ENCODE results near the gene ZNF710. TPM values are rescaled to one million over a fixed set of nuclear protein-coding genes. Genes with fewer than 3 reads are reported as not detected.

ZNF710 gene
- total RNA-seq, 1 donor from 2014 or later, result 45.5 TPM

- POLR2A ChIA-PET, result interaction anchor here (0.8 to 5.3 kb wide), 8 partner anchors 10 to 110 kb away, joined by 3 to 73 read pairs (median 13); partner anchors contain the start of gene AP3S2
- Mint-ChIP-seq H3K9me3 (no peaks in the 10 kb centered on the region), H3K27me3 (no peaks in the 10 kb centered on the region), H3K4me1 (peaks cover 55% of the 10 kb centered on the region), H3K36me3 (ENCODE audit: low read depth) (peaks cover 19% of the 10 kb centered on the region), H3K27ac (peak overlapping the region; percentile 91), H3K4me3 (peak overlapping the region; percentile 91)
- no peak for TF ChIP-seq CTCF (IDR thresholded peaks at IDR 0.05)
- ATAC-seq (ENCODE audit: low read depth) (no peak), DNase-seq (no peak)
- intact Hi-C loops (cut with micrococcal nuclease), result loop anchor here (2.0 to 5.0 kb wide), 3 partner anchors 105 to 229 kb away; partner anchors contain the start of genes CIB1, GDPGP1 and SEMA4B
- CTCF ChIA-PET, result interaction anchor here (2.1 kb wide), 1 partner anchor 67 kb away, joined by 10 read pairs; no protein-coding TSS in a partner anchor
These were observed 2.6 kb downstream of the ZNF710 start for GRCh38 chr15:90003736-90004135.

- H3K27me3 Mint-ChIP-seq, result no peaks in the 10 kb centered on the region
- no peak for TF ChIP-seq CTCF (IDR thresholded peaks at IDR 0.05)
- peak overlapping the region; percentile 4 for H3K4me3 Mint-ChIP-seq
- POLR2A ChIA-PET, result interaction anchor here (1.0 to 5.3 kb wide), 5 partner anchors 9 to 110 kb away, joined by 3 to 73 read pairs (median 14); partner anchors contain the start of gene AP3S2
- peaks cover 19% of the 10 kb centered on the region for H3K36me3 Mint-ChIP-seq (ENCODE audit: low read depth)
- peak overlapping the region; percentile 91 for H3K27ac Mint-ChIP-seq
- H3K4me1 Mint-ChIP-seq, result peaks cover 58% of the 10 kb centered on the region
- no peaks in the 10 kb centered on the region for H3K9me3 Mint-ChIP-seq
- ATAC-seq (ENCODE audit: low read depth) (no peak), DNase-seq (no peak)
- intact Hi-C loops (cut with micrococcal nuclease), result loop anchor here (5.0 kb wide), 2 partner anchors 198 to 228 kb away; partner anchors contain the start of genes CIB1, GDPGP1 and SEMA4B
- CTCF ChIA-PET, result interaction anchor here (0.7 to 2.1 kb wide), 2 partner anchors 55 to 67 kb away, joined by 3 to 10 read pairs; no protein-coding TSS in a partner anchor
These were observed 3.1 kb downstream of the ZNF710 start for GRCh38 chr15:90004252-90004651.

DNA sequence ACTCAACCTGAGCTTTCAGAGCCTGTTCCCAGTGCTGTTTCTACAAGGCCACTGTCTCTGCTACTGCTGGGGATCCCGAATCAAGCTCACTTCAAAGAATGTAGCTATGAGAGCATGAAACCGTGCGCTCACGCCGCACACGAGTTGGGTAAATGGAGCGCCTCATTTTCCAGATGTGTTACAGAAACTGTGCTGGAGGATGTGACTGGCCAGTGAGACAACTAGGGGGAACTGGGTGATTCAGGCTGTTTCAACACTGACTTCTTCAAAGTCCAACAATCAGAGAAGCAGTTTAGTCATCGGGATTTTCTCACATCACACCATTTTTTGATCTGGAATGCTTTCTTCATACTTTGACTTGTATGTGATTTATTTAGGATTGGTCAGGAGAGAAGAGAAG, 3.5 kb downstream of the ZNF710 start:
- Mint-ChIP-seq H3K4me1 (peaks cover 62% of the 10 kb centered on the region), H3K4me3 (peak overlapping the region; percentile 0), H3K36me3 (ENCODE audit: low read depth) (peaks cover 19% of the 10 kb centered on the region), H3K27me3 (no peaks in the 10 kb centered on the region), H3K27ac (peak overlapping the region; percentile 54), H3K9me3 (no peaks in the 10 kb centered on the region)
- no peak for DNase-seq
- CTCF ChIA-PET, result interaction anchor here (0.7 kb wide), 1 partner anchor 55 kb away, joined by 3 read pairs; no protein-coding TSS in a partner anchor
- POLR2A ChIA-PET, result interaction anchor here (1.0 to 5.3 kb wide), 4 partner anchors 9 to 111 kb away, joined by 3 to 73 read pairs (median 32); partner anchors contain the start of gene AP3S2
- TF ChIP-seq CTCF (IDR thresholded peaks at IDR 0.05), result no peak
- ATAC-seq (ENCODE audit: low read depth), result no peak
- intact Hi-C loops (cut with micrococcal nuclease), result loop anchor here (5.0 kb wide), 2 partner anchors 198 to 228 kb away; partner anchors contain the start of genes CIB1, GDPGP1 and SEMA4B

GRCh38 chr15:90006217-90007075, 5.3 kb downstream of the ZNF710 start:
- ChIA-PET POLR2A (no interaction called here), CTCF (no interaction called here)
- Mint-ChIP-seq H3K27ac (peak overlapping the region; percentile 41), H3K27me3 (no peaks in the 10 kb centered on the region), H3K4me1 (peaks cover 63% of the 10 kb centered on the region), H3K9me3 (no peaks in the 10 kb centered on the region), H3K4me3 (no peak overlapping the region), H3K36me3 (ENCODE audit: low read depth) (peaks cover 21% of the 10 kb centered on the region)
- TF ChIP-seq CTCF (IDR thresholded peaks at IDR 0.05), result no peak
- intact Hi-C loops (cut with micrococcal nuclease), result no loop called here
- DNase-seq, result no peak
- no peak for ATAC-seq (ENCODE audit: low read depth)

DNA sequence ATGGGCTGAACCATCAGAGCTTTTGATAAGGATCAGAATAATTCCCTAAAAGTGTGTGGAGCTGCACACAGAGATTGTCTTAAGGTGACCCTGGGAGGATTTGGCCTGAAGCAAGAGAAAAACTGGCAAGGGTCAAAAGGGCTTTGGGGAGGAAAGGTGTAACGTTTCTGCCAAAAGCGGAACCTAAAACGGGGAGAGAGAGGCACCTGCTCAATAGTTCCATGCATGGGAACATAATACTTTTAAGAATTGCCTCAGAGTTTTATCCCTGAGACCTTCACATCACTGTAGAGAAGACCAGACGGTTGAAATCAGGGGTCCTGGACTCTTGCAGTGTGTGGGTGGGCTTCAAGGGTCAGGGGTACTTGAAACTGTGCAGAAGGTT, 5.9 kb downstream of the ZNF710 start:
- CTCF ChIA-PET, result no interaction called here
- H3K4me1 Mint-ChIP-seq, result peaks cover 63% of the 10 kb centered on the region
- H3K27ac Mint-ChIP-seq, result no peak overlapping the region
- ATAC-seq (ENCODE audit: low read depth) (no peak), DNase-seq (no peak)
- H3K36me3 Mint-ChIP-seq (ENCODE audit: low read depth), result peaks cover 21% of the 10 kb centered on the region
- no peaks in the 10 kb centered on the region for H3K27me3 Mint-ChIP-seq
- H3K9me3 Mint-ChIP-seq, result no peaks in the 10 kb centered on the region
- H3K4me3 Mint-ChIP-seq, result no peak overlapping the region
- POLR2A ChIA-PET, result no interaction called here
- intact Hi-C loops (cut with micrococcal nuclease), result no loop called here
- TF ChIP-seq CTCF (IDR thresholded peaks at IDR 0.05), result no peak

Measured in activated B cell treated with CpG ODN at 0.5 μM for 24 hours (primary cell).